GM21619 (cell line): ENCODE measurements around the gene G6PC2.
"Not testable (repeated sequence)": the region's sequence is repeated elsewhere in the genome, so short reads cannot be mapped to it uniquely, and the experiment has no call there.

Experiments used
- ATAC-seq: cut with Tn5 transposase; IDR thresholded peaks from one replicate; pipeline ENCODE4 v1.9.1; 2021; ENCODE audit not compliant: unreplicated experiment

G6PC2 gene, protein sequence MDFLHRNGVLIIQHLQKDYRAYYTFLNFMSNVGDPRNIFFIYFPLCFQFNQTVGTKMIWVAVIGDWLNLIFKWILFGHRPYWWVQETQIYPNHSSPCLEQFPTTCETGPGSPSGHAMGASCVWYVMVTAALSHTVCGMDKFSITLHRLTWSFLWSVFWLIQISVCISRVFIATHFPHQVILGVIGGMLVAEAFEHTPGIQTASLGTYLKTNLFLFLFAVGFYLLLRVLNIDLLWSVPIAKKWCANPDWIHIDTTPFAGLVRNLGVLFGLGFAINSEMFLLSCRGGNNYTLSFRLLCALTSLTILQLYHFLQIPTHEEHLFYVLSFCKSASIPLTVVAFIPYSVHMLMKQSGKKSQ

DNA sequence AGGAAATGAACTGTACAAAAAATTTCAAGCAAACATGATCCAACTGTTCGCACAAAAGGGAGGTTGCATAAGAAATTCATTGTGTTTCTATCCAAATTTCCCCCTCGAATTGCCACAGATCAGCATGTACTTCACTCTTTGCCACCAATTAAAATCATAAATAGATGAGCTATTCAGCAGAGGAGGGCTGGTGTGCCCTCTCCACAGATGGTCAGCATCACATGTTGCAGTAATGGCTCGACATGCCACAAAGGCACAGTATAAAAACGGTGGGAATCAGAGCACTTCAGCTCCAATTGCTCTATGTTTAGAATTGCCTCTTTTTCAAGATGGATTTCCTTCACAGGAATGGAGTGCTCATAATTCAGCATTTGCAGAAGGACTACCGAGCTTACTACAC is at the start of gene G6PC2:
Gene G6PC2 (plus strand): TSS at position 289 of the 400 bp plus-strand sequence. CDS start 41 bp downstream, at position 330.
- ATAC-seq = no peak

DNA sequence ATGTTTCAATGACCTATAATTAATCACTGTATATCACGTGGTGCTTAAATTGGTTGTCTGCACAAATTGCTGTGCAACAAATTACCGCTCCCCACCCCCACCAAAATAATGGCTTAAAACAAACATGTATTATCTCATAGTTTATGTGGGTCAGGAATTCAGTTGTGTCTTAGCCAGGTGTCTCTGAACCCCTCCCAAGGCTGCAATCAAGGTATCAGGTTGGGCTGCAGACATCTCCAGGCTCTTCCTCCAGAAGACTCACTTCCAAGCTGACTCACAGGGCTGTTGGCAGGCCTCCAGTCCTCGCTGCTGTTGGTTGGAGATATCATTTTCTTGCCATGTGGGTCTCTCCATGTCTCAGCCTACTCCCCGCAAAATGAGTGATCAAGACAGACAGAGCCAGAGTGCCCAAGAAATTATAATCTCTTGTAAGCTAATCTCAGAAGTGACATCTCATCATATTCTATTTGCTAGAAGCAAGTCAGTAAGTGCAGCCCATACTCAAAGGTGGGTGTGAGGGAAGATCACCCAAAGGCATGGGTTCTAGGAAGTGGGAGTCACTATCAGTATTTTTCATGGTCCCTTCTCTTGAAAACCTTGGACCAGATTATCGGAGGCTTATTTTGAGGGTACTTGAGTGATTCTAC is 49.3 kb upstream of the G6PC2 start:
- ATAC-seq = no peak

DNA sequence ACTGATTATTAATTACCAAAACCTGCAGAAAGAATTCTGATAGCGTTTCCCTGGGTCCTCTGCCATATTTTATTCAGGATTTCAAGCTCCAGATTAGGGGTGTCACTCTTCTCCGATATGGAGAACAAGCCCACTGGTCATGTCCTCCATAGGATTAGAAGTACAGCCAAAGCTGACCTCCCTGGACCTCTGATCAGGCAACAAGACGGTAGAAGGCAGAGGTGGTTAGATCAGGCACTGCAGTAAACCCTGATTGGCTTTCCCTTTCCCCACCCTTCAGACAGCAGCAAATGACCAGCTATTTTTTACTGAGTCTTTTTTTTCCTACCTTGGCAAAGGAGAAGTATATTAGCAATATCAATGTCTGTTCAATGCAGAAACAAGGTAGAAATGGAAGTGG is 48.6 kb upstream of the G6PC2 start:
- ATAC-seq = no peak

DNA sequence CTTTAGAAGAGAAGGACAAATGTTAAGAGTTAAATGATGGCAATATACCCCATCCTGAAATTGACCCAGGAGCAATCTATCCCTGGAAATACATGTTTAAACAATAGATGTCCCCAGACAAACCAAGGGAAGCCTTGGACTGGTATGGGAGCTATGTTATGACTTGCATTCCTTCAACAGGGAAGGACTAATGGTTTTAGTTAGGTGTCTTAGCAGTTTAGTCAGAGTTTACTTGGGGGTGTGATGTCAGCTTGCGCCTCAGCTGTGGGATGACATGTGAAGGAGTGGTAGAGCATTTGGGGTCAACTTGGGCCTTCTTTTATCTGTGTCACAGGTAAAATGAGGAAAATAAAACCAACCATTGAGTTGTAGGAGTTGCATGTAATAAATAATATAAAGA is 47.6 kb upstream of the G6PC2 start:
- ATAC-seq = no peak

DNA sequence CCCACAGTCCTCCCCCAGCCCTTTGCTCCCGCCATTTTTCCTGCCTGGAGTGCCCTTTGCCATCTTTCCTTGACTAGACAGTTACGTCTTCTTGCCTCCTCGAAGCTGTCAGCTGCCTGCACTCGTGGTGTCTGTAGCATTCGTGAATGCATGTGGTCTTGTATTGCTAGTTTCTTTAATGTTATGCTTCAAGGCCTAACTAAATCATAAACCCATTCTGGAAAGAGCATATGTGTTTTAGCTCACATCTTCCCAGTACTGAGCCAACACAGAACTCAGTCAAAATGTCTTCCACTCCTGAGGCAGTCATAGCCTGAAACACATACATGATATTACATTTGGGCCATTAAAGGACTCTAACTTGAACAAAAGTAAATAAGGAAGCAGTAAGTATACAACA is 46.4 kb upstream of the G6PC2 start:
- no peak for ATAC-seq

DNA sequence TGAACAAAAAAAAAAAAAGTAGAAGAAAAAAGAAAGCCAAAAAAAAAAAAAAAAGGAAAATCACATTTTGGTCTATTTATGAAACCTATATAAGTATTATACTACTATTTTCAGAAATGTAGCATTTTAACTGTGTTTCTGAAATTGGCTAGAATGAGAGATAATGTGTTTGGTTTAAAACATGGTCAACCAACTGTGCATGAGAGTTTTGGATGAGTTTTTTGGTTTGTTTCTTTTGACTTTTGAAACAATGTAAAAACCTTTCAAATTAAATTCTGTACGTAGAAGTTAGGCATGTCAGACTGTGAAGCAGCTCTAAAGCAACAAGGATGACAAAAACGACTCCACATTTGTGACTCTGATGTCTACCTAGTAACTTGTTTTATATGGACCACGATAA is 45.5 kb upstream of the G6PC2 start:
- ATAC-seq = no peak

DNA sequence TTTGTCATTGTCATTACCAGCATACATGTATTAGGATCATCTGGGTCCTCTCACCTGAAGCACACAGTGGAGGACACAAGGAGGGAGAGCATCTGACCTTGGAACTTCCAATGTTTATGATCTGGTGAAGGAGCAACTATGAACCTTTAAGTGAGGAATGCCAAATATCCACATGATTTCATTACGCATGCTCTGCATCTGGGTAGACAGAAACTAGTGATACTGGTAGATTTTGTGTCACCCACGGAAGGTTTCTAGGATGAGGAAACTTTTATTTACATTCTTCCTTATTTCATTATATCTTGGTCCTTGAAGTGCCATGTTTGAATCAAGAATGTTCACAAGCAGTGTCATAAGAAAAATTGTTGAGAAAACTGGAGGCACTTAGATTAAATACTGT is 42.9 kb upstream of the G6PC2 start:
- ATAC-seq = no peak

DNA sequence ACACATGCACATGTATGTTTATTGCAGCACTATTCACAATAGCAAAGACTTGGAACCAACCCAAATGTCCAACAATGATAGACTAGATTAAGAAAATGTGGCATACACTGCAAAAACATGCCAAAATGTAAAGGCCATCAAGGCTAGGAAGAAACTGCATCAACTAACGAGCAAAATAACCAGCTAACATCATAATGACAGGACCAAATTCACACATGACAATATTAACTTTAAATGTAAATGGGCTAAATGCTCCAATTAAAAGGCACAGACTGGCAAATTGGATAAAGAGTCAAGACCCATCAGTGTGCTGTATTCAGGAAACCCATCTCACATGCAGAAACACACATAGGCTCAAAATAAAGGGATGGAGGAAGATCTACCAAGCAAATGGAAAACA is 33.9 kb upstream of the G6PC2 start:
- ATAC-seq = not testable (repeated sequence)

DNA sequence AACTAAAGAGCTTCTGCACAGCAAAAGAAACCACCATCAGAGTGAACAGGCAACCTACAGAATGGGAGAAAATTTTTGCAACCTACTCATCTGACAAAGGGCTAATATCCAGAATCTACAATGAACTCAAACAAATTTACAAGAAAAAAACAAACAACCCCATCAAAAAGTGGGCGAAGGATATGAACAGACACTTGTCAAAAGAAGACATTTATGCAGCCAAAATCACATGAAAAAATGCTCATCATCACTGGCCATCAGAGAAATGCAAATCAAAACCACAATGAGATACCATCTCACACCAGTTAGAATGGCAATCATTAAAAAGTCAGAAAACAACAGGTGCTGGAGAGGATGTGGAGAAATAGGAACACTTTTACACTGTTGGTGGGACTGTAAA is 30.7 kb upstream of the G6PC2 start:
- not testable (repeated sequence) for ATAC-seq

DNA sequence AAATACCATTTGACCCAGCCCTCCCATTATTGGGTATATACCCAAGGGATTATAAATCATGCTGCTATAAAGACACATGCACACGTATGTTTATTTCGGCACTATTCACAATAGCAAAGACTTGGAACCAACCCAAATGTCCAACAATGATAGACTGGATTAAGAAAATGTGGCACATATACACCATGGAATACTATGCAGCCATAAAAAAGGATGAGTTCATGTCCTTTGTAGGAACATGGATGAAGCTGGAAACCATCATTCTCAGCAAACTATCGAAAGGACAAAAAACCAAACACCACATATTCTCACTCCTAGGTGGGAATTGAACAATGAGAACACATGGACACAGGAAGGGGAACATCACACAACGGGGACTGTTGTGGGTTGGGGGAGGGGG is 30.3 kb upstream of the G6PC2 start:
- not testable (repeated sequence) for ATAC-seq

DNA sequence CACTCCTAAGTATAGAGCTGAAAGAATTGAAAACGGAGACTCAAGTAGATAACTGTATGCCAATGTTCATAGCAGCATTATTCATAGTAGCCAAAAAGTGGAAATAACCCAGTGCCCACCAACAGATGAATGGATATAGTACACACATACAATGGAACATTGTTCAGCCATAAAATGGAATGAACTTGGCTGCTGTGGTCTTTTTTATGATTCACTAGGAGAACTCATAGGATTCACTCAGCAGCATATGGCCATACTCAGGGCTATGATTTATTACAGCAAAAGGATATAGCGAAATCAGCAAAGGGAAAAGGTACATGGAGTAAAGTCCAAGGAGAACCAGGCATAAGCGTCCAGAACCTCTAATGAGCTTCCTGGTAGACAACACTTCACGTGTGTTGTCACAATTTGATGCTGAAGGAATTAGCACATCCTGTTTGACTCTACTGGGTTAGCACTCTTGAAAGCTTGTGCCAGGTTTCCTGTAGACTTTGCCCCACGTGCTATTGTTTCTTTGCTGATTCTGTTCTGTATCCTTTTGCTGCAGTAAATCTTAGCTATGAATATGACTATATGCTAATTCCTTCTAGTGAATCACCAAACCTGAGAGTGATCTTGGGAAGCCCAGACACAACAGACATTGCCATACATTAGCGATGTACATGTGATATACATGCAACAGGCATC is 26.6 kb upstream of the G6PC2 start:
- no peak for ATAC-seq

DNA sequence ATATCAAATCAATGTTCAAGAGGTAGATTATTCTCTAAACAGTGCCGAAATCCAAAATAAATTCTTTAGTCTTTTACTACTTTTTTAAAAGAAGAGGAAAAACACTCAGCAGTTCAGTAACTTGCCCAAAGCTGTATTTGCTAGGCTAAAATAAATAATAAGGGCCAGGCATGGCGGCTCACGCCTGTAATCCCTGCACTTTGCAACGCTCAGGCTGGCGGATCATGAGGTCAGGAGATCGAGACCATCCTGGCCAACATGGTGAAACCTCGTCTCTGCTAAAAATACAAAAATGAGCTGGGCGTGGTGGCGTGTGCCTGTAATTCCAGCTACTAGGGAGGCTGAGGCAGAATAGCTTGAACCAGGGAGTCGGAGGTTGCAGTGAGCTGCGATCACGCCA is 18.9 kb upstream of the G6PC2 start:
- ATAC-seq = not testable (repeated sequence)

DNA sequence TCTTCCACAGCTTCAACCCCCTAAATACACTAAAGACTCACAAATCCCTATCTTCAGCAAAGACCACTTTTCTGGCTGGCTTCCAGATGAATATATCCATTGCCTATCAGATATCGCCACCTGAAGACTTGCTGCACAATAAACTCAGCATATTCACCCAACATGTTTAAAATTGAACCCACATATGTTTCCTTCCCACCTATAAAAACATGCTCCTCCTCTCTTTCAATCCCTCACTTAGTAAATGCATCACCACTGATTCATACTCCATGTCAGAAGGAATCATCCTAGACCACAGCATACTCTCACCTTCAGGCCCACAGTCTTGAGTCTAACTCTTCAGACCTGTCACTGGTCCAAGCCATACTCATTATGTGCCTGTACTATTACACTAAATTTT is 16.1 kb upstream of the G6PC2 start:
- ATAC-seq = no peak

DNA sequence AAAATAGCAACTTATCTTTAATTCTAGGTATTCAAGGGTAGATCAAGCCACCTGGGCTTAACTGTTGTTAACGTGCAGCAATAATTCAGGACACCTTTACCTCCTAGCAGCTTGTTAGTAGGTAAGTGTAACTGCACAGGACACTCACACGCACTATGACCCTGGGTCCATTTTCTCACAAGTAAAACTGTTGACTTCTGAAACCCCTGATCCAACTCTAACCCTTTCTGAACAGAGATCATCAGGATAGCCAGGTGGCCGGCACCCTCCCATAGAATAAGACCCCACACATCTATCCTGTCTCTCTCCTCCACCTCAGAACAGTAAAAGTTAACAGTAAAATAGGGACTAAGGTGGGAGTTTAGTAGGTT is 11.5 kb upstream of the G6PC2 start:
- ATAC-seq = no peak

DNA sequence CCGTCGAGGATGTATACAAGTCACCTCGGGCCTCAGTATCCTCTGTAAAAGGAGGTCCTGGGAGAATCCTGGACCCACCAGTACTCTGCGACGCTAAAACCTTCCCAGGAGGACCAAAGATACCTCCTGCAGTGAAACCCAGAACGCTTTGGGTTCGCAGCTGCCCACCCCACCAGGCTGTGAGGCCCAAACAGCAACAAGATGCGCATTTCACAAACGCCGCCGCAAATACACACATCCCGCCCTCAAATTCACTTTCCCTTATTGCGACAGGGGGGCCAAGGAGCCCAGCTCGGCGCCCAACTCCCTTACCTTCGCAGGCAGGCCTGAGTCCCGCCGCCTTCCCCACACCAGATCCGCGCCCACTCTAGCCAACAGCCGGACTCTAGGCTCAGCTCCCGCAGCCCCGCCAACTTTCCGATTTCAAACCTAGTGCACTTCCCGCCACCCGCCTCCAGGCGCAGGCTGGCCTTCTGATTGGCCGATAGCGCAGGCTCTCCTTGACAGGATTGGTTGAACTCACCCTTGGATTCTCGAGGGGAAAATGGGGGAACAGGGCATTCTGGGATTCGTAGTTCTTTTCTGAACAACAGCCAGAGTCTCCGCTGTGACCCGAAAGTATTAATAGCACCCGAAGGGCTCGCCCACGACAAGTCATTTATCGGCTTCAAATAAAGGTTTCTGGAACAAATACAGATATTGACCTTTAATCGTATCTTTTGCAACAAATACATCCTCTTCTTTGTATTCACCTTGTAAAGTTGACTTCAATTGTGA is 10.9 kb upstream of the G6PC2 start, which contains the start of gene SPC25:
Gene SPC25 (minus strand): TSS at position 425 of the 777 bp plus-strand sequence. CDS start 911 bp downstream, outside the sequence.
- ATAC-seq = peak; percentile 100

DNA sequence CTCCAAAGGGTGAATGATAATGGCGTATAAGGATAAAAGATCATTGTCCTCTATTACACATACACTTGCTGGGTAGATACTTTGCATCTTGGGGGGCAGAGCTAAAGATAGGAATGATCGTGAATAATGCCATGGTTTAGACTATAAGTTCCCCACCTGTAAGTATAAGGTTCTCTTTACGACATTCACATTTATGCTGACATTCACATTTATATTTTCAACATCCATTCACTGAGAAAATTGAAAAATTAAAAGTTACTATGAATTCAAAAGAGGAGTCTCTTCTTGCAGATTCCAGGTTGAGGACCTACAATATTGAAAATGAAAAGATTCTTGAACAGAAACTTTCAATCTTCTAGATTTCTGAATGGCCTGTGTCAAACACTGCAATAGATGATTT is 8.8 kb upstream of the G6PC2 start:
- no peak for ATAC-seq

DNA sequence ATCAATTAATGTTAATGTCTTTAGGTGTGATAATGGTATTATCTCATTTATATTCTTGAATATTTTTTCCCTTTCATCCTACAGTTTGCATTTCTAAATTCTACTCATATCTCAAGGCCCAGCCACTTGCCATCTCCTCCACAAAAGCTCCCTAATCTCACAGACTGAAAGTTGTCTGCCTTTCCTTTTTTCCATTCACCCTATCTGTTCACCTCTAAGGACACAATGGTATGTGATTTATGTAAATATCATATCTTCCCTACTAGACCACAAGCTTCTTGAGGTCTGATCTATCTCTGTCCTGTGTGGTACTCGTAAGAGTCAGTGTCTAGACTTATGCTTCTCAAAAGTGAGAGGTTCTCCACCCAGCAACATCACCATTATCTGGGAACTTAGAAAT is 7.0 kb upstream of the G6PC2 start:
- ATAC-seq = no peak

DNA sequence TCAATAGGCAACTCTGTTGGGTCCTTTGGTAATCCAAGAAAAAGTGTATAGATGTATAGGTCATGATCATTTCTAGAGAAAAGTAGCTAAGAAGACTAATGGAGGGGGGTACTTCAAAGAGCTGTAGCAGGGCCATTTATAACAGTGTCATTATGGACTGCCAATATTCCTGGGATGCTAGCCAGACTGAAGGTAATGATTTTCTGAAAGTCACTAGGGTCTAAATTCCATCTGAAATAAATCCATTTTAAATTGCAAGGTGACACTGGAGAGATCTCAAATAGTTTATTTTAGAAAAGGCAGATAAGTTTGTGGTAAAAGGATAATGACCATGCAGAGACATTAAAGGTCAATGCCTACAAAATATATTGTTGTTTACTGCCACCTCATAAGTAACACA is 6.4 kb upstream of the G6PC2 start:
- ATAC-seq = no peak

DNA sequence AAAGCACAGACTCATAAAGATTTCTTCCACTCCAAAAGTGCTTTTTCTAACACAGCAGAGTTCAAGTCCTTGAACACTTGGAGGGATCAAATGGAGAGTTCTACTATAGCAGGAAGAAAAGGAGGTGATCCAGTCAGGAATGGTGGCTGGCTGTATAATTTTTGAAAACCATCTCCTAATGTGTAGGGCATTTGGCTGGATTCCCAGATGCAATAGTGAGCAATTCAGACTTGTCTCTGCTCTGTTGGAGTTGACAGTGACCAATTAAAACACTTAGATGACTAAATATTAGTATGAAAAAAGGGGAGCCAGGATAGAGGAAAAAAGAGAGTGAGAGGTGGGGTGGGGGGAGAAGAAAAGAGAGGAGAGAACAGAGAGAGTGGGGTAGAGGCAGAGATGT is 5.3 kb upstream of the G6PC2 start:
- no peak for ATAC-seq

DNA sequence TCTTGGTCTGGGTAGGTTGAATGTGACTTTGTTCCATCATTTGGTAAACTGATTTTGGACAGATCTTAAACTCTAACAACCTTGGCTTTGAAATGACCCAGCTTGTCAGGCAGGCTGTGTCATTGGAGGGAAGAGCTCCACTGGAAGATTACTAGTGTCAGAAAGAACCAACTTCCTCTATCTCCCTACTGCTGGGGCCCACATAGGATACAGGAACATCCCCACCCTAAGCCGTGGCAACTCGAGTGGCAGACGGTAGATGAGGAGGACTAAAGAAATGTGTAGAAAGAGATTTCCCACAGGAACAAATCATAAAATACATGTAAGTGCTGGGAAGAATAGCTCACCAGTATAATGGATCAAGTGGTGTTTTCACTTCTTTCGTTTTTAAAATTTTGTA is 4.3 kb upstream of the G6PC2 start:
- ATAC-seq = no peak

DNA sequence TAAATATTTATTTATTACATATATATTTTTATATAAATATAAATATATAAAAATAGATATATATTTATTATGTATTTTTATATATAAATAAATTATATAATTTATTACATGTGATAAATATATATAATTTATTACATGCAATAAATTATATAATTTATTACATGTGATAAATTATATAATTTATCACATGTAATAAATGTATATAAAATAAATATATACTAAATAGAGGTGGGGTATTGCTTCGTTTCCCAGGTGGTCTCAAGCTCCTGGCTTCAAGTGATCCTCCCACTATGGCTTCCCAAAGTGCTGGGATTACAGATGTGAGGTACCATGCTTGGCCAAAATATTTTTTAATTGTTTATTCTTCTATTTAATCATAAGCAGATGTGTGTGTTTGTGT is 3.6 kb upstream of the G6PC2 start:
- ATAC-seq = no peak
